ENCODE data around the gene TMEM19. TPM values are rescaled to one million over a fixed set of nuclear protein-coding genes. Genes with fewer than 3 reads are reported as not detected.
"Not testable (repeated sequence)": the region's sequence is repeated elsewhere in the genome, so short reads cannot be mapped to it uniquely, and the experiment has no call there.

Gene TMEM19
- total RNA-seq, 1 experiment from 2014 or later: 17.3 TPM

DNA sequence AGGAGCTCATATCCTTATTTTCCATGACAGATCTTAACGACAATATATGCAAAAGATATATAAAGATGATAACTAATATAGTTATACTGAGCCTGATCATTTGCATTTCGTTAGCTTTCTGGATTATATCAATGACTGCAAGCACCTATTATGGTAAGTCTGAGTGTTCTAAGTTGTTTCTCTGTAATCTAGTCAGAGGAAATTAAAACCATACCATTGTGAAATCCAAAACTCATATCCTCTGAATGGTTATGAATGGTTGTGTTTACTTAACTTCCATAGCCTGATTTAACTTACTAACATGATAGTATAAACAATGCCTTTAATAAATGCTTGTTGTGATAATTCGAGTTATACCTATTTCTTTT lies 760 bp downstream of the TMEM19 start:
- no peak overlapping the region for H2BK120ac ChIP-seq (ENCODE audit: low read depth, low read length, poor library complexity, severe bottlenecking)
- Mint-ChIP-seq H3K4me1 (peaks cover 6 to 9% of the 10 kb centered on the region in 2 experiments), H3K9me3 (no peaks in the 10 kb centered on the region), H3K4me3 (peak overlapping the region; percentile 88 to 96), H3K27ac (peak overlapping the region; percentile 89 to 98 (median 90); a peak in 6 of 7 replicates), H3K36me3 (ENCODE audit: insufficient read depth in 1 of 3, low read depth in 3 of 3) (no peaks in the 10 kb centered on the region; a peak in 1 of 7 replicates), H3K27me3 (ENCODE audit: low read depth) (no peaks in the 10 kb centered on the region)
- no peak overlapping the region for H3K23ac ChIP-seq (ENCODE audit: insufficient read length, low read depth, low read length)
- H3K27ac ChIP-seq (ENCODE audit: insufficient read length, low read depth, low read length): no peak overlapping the region
- H3K4me1 ChIP-seq (ENCODE audit: insufficient read depth, low read length): no peaks in the 10 kb centered on the region
- no peaks in the 10 kb centered on the region for H3K79me2 ChIP-seq (ENCODE audit: insufficient read depth, low read length)
- H2BK20ac ChIP-seq (ENCODE audit: low read depth, low read length, poor library complexity, severe bottlenecking): no peak overlapping the region
- no CpG with 5 or more reads among the region's 3 CpGs for WGBS (ENCODE audit: extremely low coverage, insufficient read length, low lambda C conversion rate)
- no peak overlapping the region for H2AK5ac ChIP-seq (ENCODE audit: insufficient read length, low read length)
- no peaks in the 10 kb centered on the region for H3K9me3 ChIP-seq (ENCODE audit: control insufficient read depth, low read depth, low read length)
- H3K23me2 ChIP-seq (ENCODE audit: insufficient read length, low read depth, low read length, poor library complexity, severe bottlenecking): no peaks in the 10 kb centered on the region
- H4K91ac ChIP-seq (ENCODE audit: insufficient read length, low read depth, low read length): no peak overlapping the region
- no peaks in the 10 kb centered on the region for H3K79me1 ChIP-seq (ENCODE audit: insufficient read depth, low read depth, low read length, poor library complexity, severe bottlenecking)
- H4K20me1 ChIP-seq (ENCODE audit: control insufficient read depth, insufficient read depth, insufficient read length): no peaks in the 10 kb centered on the region
- no peak overlapping the region for H3K56ac ChIP-seq (ENCODE audit: insufficient read length, low read depth, low read length)
- DNase-seq: no peak
- H4K5ac ChIP-seq (ENCODE audit: insufficient read length, low read depth, low read length): no peak overlapping the region
- H2BK5ac ChIP-seq (ENCODE audit: insufficient read length, low read length): no peak overlapping the region
- H3T11ph ChIP-seq (ENCODE audit: low read length): no peak overlapping the region
- no peaks in the 10 kb centered on the region for H3K27me3 ChIP-seq (ENCODE audit: insufficient read depth, low read length)
- no peak overlapping the region for H2BK12ac ChIP-seq (ENCODE audit: insufficient read length, low read depth, low read length)
- TF ChIP-seq, protein P1, sequence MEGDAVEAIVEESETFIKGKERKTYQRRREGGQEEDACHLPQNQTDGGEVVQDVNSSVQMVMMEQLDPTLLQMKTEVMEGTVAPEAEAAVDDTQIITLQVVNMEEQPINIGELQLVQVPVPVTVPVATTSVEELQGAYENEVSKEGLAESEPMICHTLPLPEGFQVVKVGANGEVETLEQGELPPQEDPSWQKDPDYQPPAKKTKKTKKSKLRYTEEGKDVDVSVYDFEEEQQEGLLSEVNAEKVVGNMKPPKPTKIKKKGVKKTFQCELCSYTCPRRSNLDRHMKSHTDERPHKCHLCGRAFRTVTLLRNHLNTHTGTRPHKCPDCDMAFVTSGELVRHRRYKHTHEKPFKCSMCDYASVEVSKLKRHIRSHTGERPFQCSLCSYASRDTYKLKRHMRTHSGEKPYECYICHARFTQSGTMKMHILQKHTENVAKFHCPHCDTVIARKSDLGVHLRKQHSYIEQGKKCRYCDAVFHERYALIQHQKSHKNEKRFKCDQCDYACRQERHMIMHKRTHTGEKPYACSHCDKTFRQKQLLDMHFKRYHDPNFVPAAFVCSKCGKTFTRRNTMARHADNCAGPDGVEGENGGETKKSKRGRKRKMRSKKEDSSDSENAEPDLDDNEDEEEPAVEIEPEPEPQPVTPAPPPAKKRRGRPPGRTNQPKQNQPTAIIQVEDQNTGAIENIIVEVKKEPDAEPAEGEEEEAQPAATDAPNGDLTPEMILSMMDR (conservative IDR thresholded peaks at IDR 0.05): no peak
- H3K4ac ChIP-seq (ENCODE audit: low read depth, low read length): no peak overlapping the region
- H3K18ac ChIP-seq (ENCODE audit: insufficient read length, low read depth, low read length): no peak overlapping the region
- H2BK15ac ChIP-seq (ENCODE audit: low read depth, low read length): no peak overlapping the region
- peak overlapping the region; percentile 59 for H2AFZ ChIP-seq (ENCODE audit: low read length)
- peak overlapping the region; percentile 67 for H3K4me2 ChIP-seq (ENCODE audit: insufficient read depth, insufficient read length, low read length)
- H3K14ac ChIP-seq (ENCODE audit: insufficient read depth, low read length): no peak overlapping the region
- peak overlapping the region; percentile 40 for H3K9ac ChIP-seq (ENCODE audit: extremely low read depth, insufficient read length, low read length)
- no peak overlapping the region for H4K8ac ChIP-seq (replicated peaks; ENCODE audit: insufficient read length, low read depth, low read length)

DNA sequence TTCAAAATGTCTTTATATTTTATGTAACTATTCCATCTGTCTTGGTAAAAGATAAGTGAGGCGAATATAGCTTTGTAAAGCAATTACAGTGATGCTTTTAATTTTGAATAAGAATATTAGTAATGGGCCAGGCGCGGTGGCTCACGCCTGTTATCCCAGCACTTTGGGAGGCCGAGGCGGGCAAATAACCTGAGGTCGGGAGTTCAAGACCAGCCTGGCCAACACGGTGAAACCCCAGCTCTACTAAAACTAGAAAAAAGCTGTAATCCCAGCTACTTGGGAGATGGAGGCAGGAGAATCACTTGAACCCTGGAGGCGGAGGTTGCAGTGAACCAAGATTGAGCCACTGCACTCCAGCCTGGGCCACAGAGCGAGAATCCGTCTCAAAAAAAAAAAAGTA lies 1.3 kb downstream of the TMEM19 start:
- H3K9me3 Mint-ChIP-seq; H3K9me3 ChIP-seq (ENCODE audit: control insufficient read depth, low read depth, low read length); H3K9ac ChIP-seq (ENCODE audit: extremely low read depth, insufficient read length, low read length): not testable (repeated sequence)

More for the DNA sequence above, 1.3 kb downstream of the TMEM19 start:
- not testable (repeated sequence) for DNase-seq; H3K23ac ChIP-seq (ENCODE audit: insufficient read length, low read depth, low read length); H3K27ac Mint-ChIP-seq; H2BK20ac ChIP-seq (ENCODE audit: low read depth, low read length, poor library complexity, severe bottlenecking); H2AFZ ChIP-seq (ENCODE audit: low read length); H3K23me2 ChIP-seq (ENCODE audit: insufficient read length, low read depth, low read length, poor library complexity, severe bottlenecking); H2BK120ac ChIP-seq (ENCODE audit: low read depth, low read length, poor library complexity, severe bottlenecking); H3K14ac ChIP-seq (ENCODE audit: insufficient read depth, low read length); H4K5ac ChIP-seq (ENCODE audit: insufficient read length, low read depth, low read length); H3T11ph ChIP-seq (ENCODE audit: low read length); H4K8ac ChIP-seq (replicated peaks; ENCODE audit: insufficient read length, low read depth, low read length); H4K91ac ChIP-seq (ENCODE audit: insufficient read length, low read depth, low read length); H3K18ac ChIP-seq (ENCODE audit: insufficient read length, low read depth, low read length); H3K4ac ChIP-seq (ENCODE audit: low read depth, low read length); H3K27ac ChIP-seq (ENCODE audit: insufficient read length, low read depth, low read length); H3K27me3 Mint-ChIP-seq (ENCODE audit: low read depth); H2BK15ac ChIP-seq (ENCODE audit: low read depth, low read length); H2BK5ac ChIP-seq (ENCODE audit: insufficient read length, low read length); H4K20me1 ChIP-seq (ENCODE audit: control insufficient read depth, insufficient read depth, insufficient read length); H3K4me1 ChIP-seq (ENCODE audit: insufficient read depth, low read length); H3K36me3 Mint-ChIP-seq (ENCODE audit: insufficient read depth in 1 of 3, low read depth in 3 of 3); H3K56ac ChIP-seq (ENCODE audit: insufficient read length, low read depth, low read length); H2AK5ac ChIP-seq (ENCODE audit: insufficient read length, low read length); H3K79me1 ChIP-seq (ENCODE audit: insufficient read depth, low read depth, low read length, poor library complexity, severe bottlenecking); H3K79me2 ChIP-seq (ENCODE audit: insufficient read depth, low read length); H3K27me3 ChIP-seq (ENCODE audit: insufficient read depth, low read length); H2BK12ac ChIP-seq (ENCODE audit: insufficient read length, low read depth, low read length); H3K4me1 Mint-ChIP-seq
- H3K4me2 ChIP-seq (ENCODE audit: insufficient read depth, insufficient read length, low read length): peak overlapping the region; percentile 67
- H3K4me3 Mint-ChIP-seq: peak overlapping the region; percentile 88 to 96
- no CpG with 5 or more reads among the region's 11 CpGs for WGBS (ENCODE audit: extremely low coverage, insufficient read length, low lambda C conversion rate)
